Measurements from ENCODE around the gene NOSIP. TPM values are rescaled to one million over a fixed set of nuclear protein-coding genes. Genes with fewer than 3 reads are reported as not detected.

Gene NOSIP
- total RNA-seq, 2 donors from 2014 or later, result 58.0 to 62.3 TPM

GRCh38 chr19:49530708-49531107 lies 49.6 kb downstream of the NOSIP start:
- H3K4me3 ChIP-seq (ENCODE audit: low read length), result no peak overlapping the region
- no peaks in the 10 kb centered on the region for H3K9me3 ChIP-seq (ENCODE audit: control insufficient read depth, low read length)
- H3K27ac ChIP-seq (ENCODE audit: low read depth, low read length), result no peak overlapping the region
- no peaks in the 10 kb centered on the region for H3K9me3 Mint-ChIP-seq
- TF ChIP-seq, protein P1, sequence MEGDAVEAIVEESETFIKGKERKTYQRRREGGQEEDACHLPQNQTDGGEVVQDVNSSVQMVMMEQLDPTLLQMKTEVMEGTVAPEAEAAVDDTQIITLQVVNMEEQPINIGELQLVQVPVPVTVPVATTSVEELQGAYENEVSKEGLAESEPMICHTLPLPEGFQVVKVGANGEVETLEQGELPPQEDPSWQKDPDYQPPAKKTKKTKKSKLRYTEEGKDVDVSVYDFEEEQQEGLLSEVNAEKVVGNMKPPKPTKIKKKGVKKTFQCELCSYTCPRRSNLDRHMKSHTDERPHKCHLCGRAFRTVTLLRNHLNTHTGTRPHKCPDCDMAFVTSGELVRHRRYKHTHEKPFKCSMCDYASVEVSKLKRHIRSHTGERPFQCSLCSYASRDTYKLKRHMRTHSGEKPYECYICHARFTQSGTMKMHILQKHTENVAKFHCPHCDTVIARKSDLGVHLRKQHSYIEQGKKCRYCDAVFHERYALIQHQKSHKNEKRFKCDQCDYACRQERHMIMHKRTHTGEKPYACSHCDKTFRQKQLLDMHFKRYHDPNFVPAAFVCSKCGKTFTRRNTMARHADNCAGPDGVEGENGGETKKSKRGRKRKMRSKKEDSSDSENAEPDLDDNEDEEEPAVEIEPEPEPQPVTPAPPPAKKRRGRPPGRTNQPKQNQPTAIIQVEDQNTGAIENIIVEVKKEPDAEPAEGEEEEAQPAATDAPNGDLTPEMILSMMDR (conservative IDR thresholded peaks at IDR 0.05), result no peak
- no peaks in the 10 kb centered on the region for H3K4me1 ChIP-seq (ENCODE audit: control insufficient read depth, insufficient read depth, low read length)
- WGBS, 2 experiments (ENCODE audit: insufficient coverage in 1 of 2, insufficient read length in 1 of 2), result 94 to 97% methylated on average over 6 to 7 of the region's 7 CpGs
- H3K9ac ChIP-seq (ENCODE audit: extremely low read depth, low read length, poor library complexity, severe bottlenecking), result no peak overlapping the region
- no peak overlapping the region for H3K27ac Mint-ChIP-seq
- peaks cover 6% of the 10 kb centered on the region for H3K4me1 Mint-ChIP-seq
- peaks cover 27% of the 10 kb centered on the region for H3K27me3 Mint-ChIP-seq (ENCODE audit: insufficient read depth)
- no peaks in the 10 kb centered on the region for H3K36me3 ChIP-seq (ENCODE audit: control insufficient read depth, insufficient read depth, low read length)
- peaks cover 9% of the 10 kb centered on the region for H3K27me3 ChIP-seq (ENCODE audit: control insufficient read depth, insufficient read depth, low read length, poor library complexity, severe bottlenecking)
- H3K36me3 Mint-ChIP-seq (ENCODE audit: low read depth), result peaks cover 23% of the 10 kb centered on the region
- no peak for DNase-seq
- H3K4me3 Mint-ChIP-seq, result no peak overlapping the region

DNA sequence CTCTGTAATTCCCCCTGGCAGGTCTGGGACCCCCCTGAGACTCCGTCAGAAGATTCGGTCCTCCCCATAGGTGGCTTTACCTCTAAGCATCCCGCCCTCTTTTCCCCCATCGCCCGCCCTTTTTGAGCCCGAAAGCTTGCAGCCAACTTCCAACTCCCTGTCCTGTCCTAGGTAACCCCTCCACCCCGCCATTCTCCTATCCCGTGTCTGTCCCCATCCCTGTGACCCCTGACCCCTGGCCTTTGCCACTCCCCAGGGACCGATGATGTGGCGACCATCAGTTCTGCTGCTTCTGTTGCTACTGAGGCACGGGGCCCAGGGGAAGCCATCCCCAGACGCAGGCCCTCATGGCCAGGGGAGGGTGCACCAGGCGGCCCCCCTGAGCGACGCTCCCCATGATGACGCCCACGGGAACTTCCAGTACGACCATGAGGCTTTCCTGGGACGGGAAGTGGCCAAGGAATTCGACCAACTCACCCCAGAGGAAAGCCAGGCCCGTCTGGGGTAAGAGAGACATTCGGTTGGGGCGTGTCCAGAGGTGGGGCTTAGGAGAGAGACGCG lies 52.1 kb downstream of the NOSIP start:
- H3K4me3 Mint-ChIP-seq, result peak overlapping the region; percentile 46
- Histone ChIP-seq H3K4me1 (ENCODE audit: control insufficient read depth, insufficient read depth, low read length) (no peaks in the 10 kb centered on the region), H3K36me3 (ENCODE audit: control insufficient read depth, insufficient read depth, low read length) (no peaks in the 10 kb centered on the region), H3K9me3 (ENCODE audit: control insufficient read depth, low read length) (no peaks in the 10 kb centered on the region), H3K27ac (ENCODE audit: low read depth, low read length) (no peak overlapping the region), H3K9ac (ENCODE audit: extremely low read depth, low read length, poor library complexity, severe bottlenecking) (no peak overlapping the region), H3K4me3 (ENCODE audit: low read length) (no peak overlapping the region), H3K27me3 (ENCODE audit: control insufficient read depth, insufficient read depth, low read length, poor library complexity, severe bottlenecking) (no peaks in the 10 kb centered on the region)
- H3K27me3 Mint-ChIP-seq (ENCODE audit: insufficient read depth), result peaks cover 17% of the 10 kb centered on the region
- no peaks in the 10 kb centered on the region for H3K4me1 Mint-ChIP-seq
- DNase-seq, result no peak
- WGBS, 2 experiments (ENCODE audit: insufficient coverage in 1 of 2, insufficient read length in 1 of 2), result 88 to 94% methylated on average over 16 to 25 of the region's 25 CpGs
- no peak overlapping the region for H3K27ac Mint-ChIP-seq
- TF ChIP-seq, protein P1 (conservative IDR thresholded peaks at IDR 0.05), result no peak
- H3K9me3 Mint-ChIP-seq, result no peaks in the 10 kb centered on the region
- H3K36me3 Mint-ChIP-seq (ENCODE audit: low read depth), result peaks cover 34% of the 10 kb centered on the region

DNA sequence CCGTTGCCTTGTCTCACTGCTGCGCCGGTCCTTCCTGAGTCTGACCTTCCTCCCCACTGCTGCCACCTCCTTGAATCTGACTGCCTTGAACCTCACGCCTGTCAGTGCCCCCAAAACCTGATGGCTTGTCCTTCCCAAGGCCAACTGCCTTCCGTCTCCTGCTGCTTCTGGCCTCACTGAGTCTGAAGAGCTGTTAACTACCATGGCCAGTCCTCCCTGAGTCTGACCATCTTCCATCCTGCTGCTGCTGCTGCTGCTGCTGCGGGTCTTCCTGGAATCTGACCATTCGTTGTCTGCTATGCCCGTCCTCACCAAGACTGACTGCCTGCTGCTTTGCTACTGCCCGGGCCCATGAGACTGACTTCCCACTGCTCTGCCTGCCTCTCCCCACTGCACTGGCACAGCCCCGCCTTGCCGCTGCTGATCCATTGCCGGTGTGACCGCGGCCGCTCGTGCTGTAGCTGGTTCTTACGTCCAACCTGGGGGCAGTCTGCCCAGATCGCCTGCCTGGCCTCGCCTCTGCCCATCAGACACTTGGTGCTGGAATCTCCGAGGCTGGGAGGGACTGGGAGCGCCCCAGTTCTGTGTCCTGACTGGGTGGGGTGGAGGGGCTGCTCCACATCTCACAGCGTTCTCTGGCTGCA lies 55.4 kb downstream of the NOSIP start:
- Mint-ChIP-seq H3K9me3 (no peaks in the 10 kb centered on the region), H3K27ac (no peak overlapping the region), H3K27me3 (ENCODE audit: insufficient read depth) (peaks cover 17% of the 10 kb centered on the region), H3K4me1 (no peaks in the 10 kb centered on the region), H3K4me3 (no peak overlapping the region), H3K36me3 (ENCODE audit: low read depth) (peaks cover 40% of the 10 kb centered on the region)
- Histone ChIP-seq H3K4me1 (ENCODE audit: control insufficient read depth, insufficient read depth, low read length) (no peaks in the 10 kb centered on the region), H3K27ac (ENCODE audit: low read depth, low read length) (no peak overlapping the region), H3K4me3 (ENCODE audit: low read length) (no peak overlapping the region), H3K36me3 (ENCODE audit: control insufficient read depth, insufficient read depth, low read length) (no peaks in the 10 kb centered on the region), H3K9me3 (ENCODE audit: control insufficient read depth, low read length) (no peaks in the 10 kb centered on the region), H3K9ac (ENCODE audit: extremely low read depth, low read length, poor library complexity, severe bottlenecking) (no peak overlapping the region), H3K27me3 (ENCODE audit: control insufficient read depth, insufficient read depth, low read length, poor library complexity, severe bottlenecking) (no peaks in the 10 kb centered on the region)
- 93% methylated on average over 13 to 22 of the region's 22 CpGs for WGBS, 2 experiments (ENCODE audit: insufficient coverage in 1 of 2, insufficient read length in 1 of 2)
- DNase-seq, result no peak
- TF ChIP-seq, protein P1 (conservative IDR thresholded peaks at IDR 0.05), result no peak

Measured in endodermal cell (in vitro differentiated cells).